HCT116 (cell line): ENCODE data around the gene FOXB1. TPM values are rescaled to one million over a fixed set of nuclear protein-coding genes. Genes with fewer than 3 reads are reported as not detected.

ENCODE experiments used
- ATAC-seq: fragments of 200-7000 bp; cut with Tn5 transposase; 2 replicates; pipeline ENCODE4 v1.9.1; 2020; ENCODE audit warnings: mild to moderate bottlenecking, moderate library complexity
- BruUV-seq: library from RNA; stranded (reverse); fragments of 400-500 nt; replicated peaks from 2 replicates; lab custom pipeline; 2021; lab: Mats Ljungman, UMichigan
- CTCF ChIA-PET: fragments of 300-600 bp; sonication (Branson Sonifier 250); formaldehyde crosslinking; loops from one replicate; lab custom pipeline; 2021; ENCODE audit warnings: antibody characterized with exemption; lab: Charles Lee
- POLR2A ChIA-PET: fragments of 300-600, 350-600 bp; sonication (Branson Sonifier 250); formaldehyde crosslinking; loops from one replicate; lab custom pipeline; 2021; ENCODE audit warnings: antibody characterized with exemption; lab: Charles Lee
- RAD21 ChIA-PET, 2 experiments: fragments of 300-600 bp; sonication (Branson Sonifier 250); formaldehyde crosslinking; loops; one replicate each; lab custom pipeline; 2023; ENCODE audit warnings: low total read pairs in 2 of 2; ENCODE audit not compliant: uncharacterized antibody in 2 of 2, unreplicated experiment in 2 of 2, low non-redundant PET in 1 of 2; lab: Charles Lee
- DNase-seq: peaks from one replicate; pipeline ENCODE4 v3.0.0-alpha.2; 2010; ENCODE audit warnings: low read depth, low spot score
- H2AFZ ChIP-seq: fragments of 200-600 bp; shearing (Covaris generic), sonication (generic); 2 replicates; pipeline ENCODE4 v1.6.1; 2017; ENCODE audit warnings: low read depth, mixed run types, mixed read lengths, antibody characterized with exemption, low read length; ENCODE audit not compliant: poor library complexity, severe bottlenecking
- H3K27ac ChIP-seq: 2 replicates; pipeline ENCODE4 v1.5.1; 2012; ENCODE audit warnings: low read depth, low read length
- H3K27me3 ChIP-seq: fragments of 200-600 bp; sonication (generic); 2 replicates; pipeline ENCODE4 v1.6.1; 2016; ENCODE audit warnings: mixed run types, low read length, mixed read lengths; ENCODE audit not compliant: insufficient read depth
- H3K36me3 ChIP-seq, 2 experiments: fragments of 200-500 bp in 1 of 2; fragments of 200-600 bp in 1 of 2; sonication (Bioruptor generic) in 1 of 2; sonication (generic) in 1 of 2; 2 replicates each; pipeline versions ENCODE4 v1.5.1 to v1.6.1; 2014 to 2016; ENCODE audit warnings: low read length in 2 of 2, inconsistent platforms in 1 of 2, mixed read lengths in 1 of 2, mixed run types in 1 of 2; ENCODE audit not compliant: insufficient read depth in 2 of 2, control insufficient read depth in 1 of 2
- H3K4me1 ChIP-seq, 2 experiments: fragments of 200-600 bp in 1 of 2; sonication (generic) in 1 of 2; 2 replicates each; pipeline versions ENCODE4 v1.5.1 to v1.6.1; 2012 to 2017; ENCODE audit warnings: low read length in 2 of 2, inconsistent platforms in 1 of 2, mild to moderate bottlenecking in 1 of 2, mixed read lengths in 1 of 2, mixed run types in 1 of 2, moderate library complexity in 1 of 2; ENCODE audit not compliant: insufficient read depth in 2 of 2, control insufficient read depth in 1 of 2
- H3K4me2 ChIP-seq: fragments of 200-600 bp; sonication (generic); 2 replicates; pipeline ENCODE4 v1.6.1; 2017; ENCODE audit warnings: mixed run types, low read length, mixed read lengths
- H3K4me3 ChIP-seq, 2 experiments: fragments of 200-600 bp in 1 of 2; sonication (generic) in 1 of 2; replicated peaks in 1 of 2; 2 replicates each; pipeline ENCODE4 v1.5.1; 2011 to 2016; ENCODE audit warnings: low read length in 2 of 2, control low read depth in 1 of 2, low read depth in 1 of 2, mild to moderate bottlenecking in 1 of 2, mixed read lengths in 1 of 2, mixed run types in 1 of 2
- H3K79me2 ChIP-seq: fragments of 200-600 bp; sonication (generic); 2 replicates; pipeline ENCODE4 v1.6.1; 2017; ENCODE audit warnings: mild to moderate bottlenecking, mixed run types, low read length, moderate library complexity, mixed read lengths; ENCODE audit not compliant: insufficient read depth
- H3K9ac ChIP-seq: fragments of 200-600 bp; sonication (generic); 2 replicates; pipeline ENCODE4 v1.6.1; 2016; ENCODE audit warnings: low read length, mixed read lengths
- H3K9me2 ChIP-seq: fragments of 200-600 bp; sonication (generic), shearing (Covaris generic); 2 replicates; pipeline ENCODE4 v1.6.1; 2017; ENCODE audit warnings: mixed run types, mild to moderate bottlenecking, moderate library complexity; ENCODE audit not compliant: insufficient read depth
- H3K9me3 ChIP-seq, 2 experiments: fragments of 200-500 bp in 1 of 2; fragments of 200-600 bp in 1 of 2; sonication (Bioruptor generic) in 1 of 2; sonication (generic) in 1 of 2; 2 replicates each; pipeline ENCODE4 v1.6.1; 2014 to 2017; ENCODE audit warnings: low read length in 2 of 2, mixed read lengths in 2 of 2, inconsistent platforms in 1 of 2, low read depth in 1 of 2, mild to moderate bottlenecking in 1 of 2, mixed run types in 1 of 2, moderate library complexity in 1 of 2; ENCODE audit not compliant: control insufficient read depth in 1 of 2, insufficient read depth in 1 of 2
- H4K20me1 ChIP-seq: fragments of 200-600 bp; sonication (generic), shearing (Covaris generic); 2 replicates; pipeline ENCODE4 v1.6.1; 2017; ENCODE audit warnings: mixed run types, mild to moderate bottlenecking, moderate library complexity; ENCODE audit not compliant: insufficient read depth
- EZH2phosphoT487 ChIP-seq: fragments of 200-600 bp; IDR thresholded peaks from 2 replicates; pipeline ENCODE4 v1.6.1; 2018; ENCODE audit warnings: antibody characterized with exemption, borderline replicate concordance
- JUND ChIP-seq: IDR thresholded peaks from 2 replicates; pipeline ENCODE4 v1.6.1; 2012
- RAD21 ChIP-seq: IDR thresholded peaks from 2 replicates; pipeline ENCODE4 v1.6.1; 2012; ENCODE audit warnings: low read depth, mild to moderate bottlenecking
- TCF7L2 ChIP-seq: IDR thresholded peaks from 2 replicates; pipeline ENCODE4 v1.7.0; 2011; ENCODE audit warnings: borderline replicate concordance, inconsistent platforms; ENCODE audit not compliant: insufficient read depth, insufficient read length; ENCODE audit errors: extremely low read depth
- ZFX ChIP-seq: fragments of 450-650 bp; IDR thresholded peaks from 2 replicates; pipeline ENCODE4 v1.6.1; 2017
- ZNF274 ChIP-seq: fragments of 200-500 bp; sonication (Bioruptor generic); IDR thresholded peaks from 2 replicates; pipeline ENCODE4 v1.6.1; 2014; ENCODE audit warnings: mild to moderate bottlenecking, low read depth, low read length, inconsistent platforms
- intact Hi-C: fragments of 100-400 bp; cut with micrococcal nuclease; formaldehyde crosslinking; loops from 2 replicates; pipeline ENCODE4 v1.10.0; 2022
- total RNA-seq: library from RNA; stranded (reverse); gene quantifications from one replicate; pipeline ENCODE4 v1.2.1, GENCODE V29; 2021; ENCODE audit not compliant: unreplicated experiment
- TF ChIP-seq, protein P1 (sequence below): IDR thresholded peaks from 2 replicates; pipeline ENCODE4 v1.6.1; 2012

FOXB1 gene
- total RNA-seq, 1 experiment from 2014 or later = not detected

DNA sequence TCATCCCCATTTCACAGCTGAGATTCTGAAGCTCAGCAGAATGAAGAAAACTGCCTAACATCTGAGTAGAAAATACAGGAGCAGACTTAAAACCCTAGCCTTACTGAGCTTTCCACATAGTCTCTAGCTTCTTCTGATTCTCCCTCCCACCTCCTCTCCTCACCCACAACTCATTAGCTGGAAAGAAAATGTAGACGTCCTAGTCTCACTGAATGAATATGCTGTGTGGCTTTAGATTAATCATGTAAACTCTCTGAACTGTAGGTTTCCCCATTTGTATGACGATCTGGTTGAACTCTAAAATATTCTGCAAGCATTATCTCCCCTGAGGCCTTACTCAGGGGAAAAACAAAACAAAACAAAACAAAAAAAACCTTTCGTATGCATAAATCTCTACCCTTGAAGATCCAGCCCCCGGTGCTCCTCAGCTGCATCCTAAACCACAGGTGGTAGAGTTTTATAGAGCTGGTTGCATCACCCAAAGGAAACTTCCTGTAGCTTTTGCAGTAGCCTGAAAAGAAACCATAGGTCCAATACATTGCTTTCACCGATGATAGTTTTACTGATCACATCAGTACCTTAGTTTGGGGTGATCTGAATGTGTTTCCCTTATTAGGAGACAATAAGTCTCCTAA, 40.6 kb downstream of the FOXB1 start:
- Histone ChIP-seq H3K9me3 (no peaks in the 10 kb centered on the region), H3K9ac (no peak overlapping the region), H3K79me2 (no peaks in the 10 kb centered on the region), H3K9me2 (no peaks in the 10 kb centered on the region), H3K4me1 (no peaks in the 10 kb centered on the region), H3K27me3 (peaks cover 6% of the 10 kb centered on the region; the same call in 1 of the 2 replicates), H3K4me2 (no peak overlapping the region), H3K36me3 (no peaks in the 10 kb centered on the region), H3K27ac (no peak overlapping the region), H2AFZ (no peak overlapping the region), H4K20me1 (no peaks in the 10 kb centered on the region), H3K4me3 (no peak overlapping the region)
- RAD21 ChIA-PET = no interaction called here
- DNase-seq (no peak), ATAC-seq (no peak)
- POLR2A ChIA-PET = no interaction called here
- no TSS peak for BruUV-seq
- CTCF ChIA-PET = no interaction called here
- no peak for TF ChIP-seq EZH2phosphoT487
- intact Hi-C loops = no loop called here

DNA sequence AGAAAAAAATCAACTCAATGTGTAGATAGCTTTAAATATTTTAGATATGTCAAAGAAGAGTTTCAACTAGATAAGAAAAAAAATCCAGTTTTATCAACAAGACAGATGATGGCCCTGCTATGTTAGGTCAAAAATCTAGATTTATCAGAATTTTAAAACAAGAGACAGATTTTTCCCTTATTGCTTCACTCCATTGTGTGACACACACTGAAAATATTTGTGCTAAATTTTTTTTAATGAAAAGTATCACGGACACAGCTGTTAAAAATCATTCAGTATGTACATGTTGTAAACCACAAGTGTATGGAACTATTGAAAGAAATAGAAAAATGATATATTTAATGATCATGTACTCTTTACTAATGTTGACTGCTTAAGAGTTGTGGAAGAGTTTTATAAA, 43.6 kb downstream of the FOXB1 start:
- H3K9me3 ChIP-seq = no peaks in the 10 kb centered on the region
- no peaks in the 10 kb centered on the region for H3K9me2 ChIP-seq
- ChIA-PET POLR2A (no interaction called here), CTCF (no interaction called here), RAD21 (no interaction called here)
- DNase-seq = no peak
- H3K9ac ChIP-seq = no peak overlapping the region
- ATAC-seq = no peak
- no peak overlapping the region for H2AFZ ChIP-seq
- no peaks in the 10 kb centered on the region for H3K4me1 ChIP-seq
- no peak overlapping the region for H3K4me2 ChIP-seq
- H3K79me2 ChIP-seq = no peaks in the 10 kb centered on the region
- no peak overlapping the region for H3K27ac ChIP-seq
- intact Hi-C loops = no loop called here
- H3K36me3 ChIP-seq = no peaks in the 10 kb centered on the region
- TF ChIP-seq JUND (no peak), RAD21 (no peak), TCF7L2 (no peak), EZH2phosphoT487 (no peak), ZFX (no peak), ZNF274 (no peak)
- TF ChIP-seq, protein P1, sequence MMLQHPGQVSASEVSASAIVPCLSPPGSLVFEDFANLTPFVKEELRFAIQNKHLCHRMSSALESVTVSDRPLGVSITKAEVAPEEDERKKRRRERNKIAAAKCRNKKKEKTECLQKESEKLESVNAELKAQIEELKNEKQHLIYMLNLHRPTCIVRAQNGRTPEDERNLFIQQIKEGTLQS = no peak
- H4K20me1 ChIP-seq = no peaks in the 10 kb centered on the region
- BruUV-seq = no TSS peak
- H3K4me3 ChIP-seq = no peak overlapping the region
- peaks cover 5% of the 10 kb centered on the region; the same call in 1 of the 2 replicates for H3K27me3 ChIP-seq
